ENCODE data around the gene SP3. TPM values are rescaled to one million over a fixed set of nuclear protein-coding genes. Genes with fewer than 3 reads are reported as not detected.

The SP3 gene
- total and polyA plus RNA-seq, 2 of the 8 experiments (the other 6 are each of a cell fraction or from before 2014, with no cell fraction given), result 31.0 to 92.1 TPM

DNA sequence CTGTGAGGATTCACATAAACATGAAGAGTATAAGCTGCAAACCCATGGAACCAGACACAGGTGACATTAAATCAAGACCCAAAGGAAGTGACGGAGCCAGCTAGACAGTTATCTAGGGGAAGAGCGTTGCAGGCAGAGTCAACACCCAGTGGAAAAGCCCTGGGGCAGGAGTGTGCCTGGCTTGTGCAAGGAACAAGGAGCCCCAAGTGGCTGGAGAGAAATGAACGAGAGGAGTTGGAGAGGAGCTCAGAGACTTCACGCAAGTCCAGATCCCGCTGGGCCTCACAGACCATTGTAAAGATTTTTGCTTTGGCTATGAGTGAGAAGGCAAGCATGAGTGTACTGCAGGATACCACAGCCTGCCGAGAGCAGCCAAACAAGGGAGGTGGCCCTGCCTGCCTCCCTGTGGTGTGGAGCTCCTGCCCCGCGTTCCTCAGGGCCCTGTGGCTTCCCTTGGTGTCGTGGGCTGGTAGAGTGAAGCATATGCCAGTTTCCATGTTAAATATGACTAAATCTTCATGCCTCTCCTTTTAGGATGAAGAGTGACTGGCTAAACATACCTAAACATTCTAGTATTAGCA, 88.2 kb downstream of the SP3 start (continued):
- TF ChIP-seq BRCA1 (IDR thresholded peaks at IDR 0.05; ENCODE audit: low read depth, low read length), result no peak
- no peak for TF ChIP-seq SIN3A (conservative IDR thresholded peaks at IDR 0.05 in 1 of 2, IDR thresholded peaks at IDR 0.05 in 1 of 2; ENCODE audit: low read depth in 1 of 2, low read length in 2 of 2)
- no peak for TF ChIP-seq GTF2F1 (IDR thresholded peaks at IDR 0.05; ENCODE audit: borderline replicate concordance, low read depth, low read length)
- no peak for TF ChIP-seq HDAC6 (IDR thresholded peaks at IDR 0.05; ENCODE audit: low read depth, low read length)
- TF ChIP-seq, protein P1, sequence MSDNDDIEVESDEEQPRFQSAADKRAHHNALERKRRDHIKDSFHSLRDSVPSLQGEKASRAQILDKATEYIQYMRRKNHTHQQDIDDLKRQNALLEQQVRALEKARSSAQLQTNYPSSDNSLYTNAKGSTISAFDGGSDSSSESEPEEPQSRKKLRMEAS (IDR thresholded peaks at IDR 0.05), result no peak
- TF ChIP-seq RNF2 (IDR thresholded peaks at IDR 0.05; ENCODE audit: borderline replicate concordance, low read depth, low read length, missing control alignments, poor library complexity, severe bottlenecking), result no peak

Data from H1 (cell line).